ENCODE results near the gene KIF26B.

The KIF26B gene

GRCh38 chr1:245183429-245183828 is 28.6 kb downstream of the KIF26B start:
- no peak for TF ChIP-seq CTCF (conservative IDR thresholded peaks at IDR 0.05; ENCODE audit: low read depth)
- POLR2A ChIA-PET (ENCODE audit: low non-redundant PET): no interaction called here
- DNase-seq (ENCODE audit: low spot score): no peak
- CTCF ChIA-PET: no interaction called here
- no peak overlapping the region for H3K27ac ChIP-seq

- ChIA-PET POLR2A (ENCODE audit: low non-redundant PET) (no interaction called here), CTCF (no interaction called here)
- no peak for TF ChIP-seq CTCF (conservative IDR thresholded peaks at IDR 0.05; ENCODE audit: low read depth)
- H3K27ac ChIP-seq: no peak overlapping the region
- DNase-seq (ENCODE audit: low spot score): no peak
These were observed 30.0 kb downstream of the KIF26B start for GRCh38 chr1:245184779-245185178.

- no peak for TF ChIP-seq CTCF (conservative IDR thresholded peaks at IDR 0.05; ENCODE audit: low read depth)
- CTCF ChIA-PET: interaction anchor here (0.6 to 0.9 kb wide), 2 partner anchors 15 to 33 kb away, joined by 4 to 6 read pairs; partner anchors contain the start of gene KIF26B
- H3K27ac ChIP-seq: no peak overlapping the region
- DNase-seq (ENCODE audit: low spot score): no peak
- POLR2A ChIA-PET (ENCODE audit: low non-redundant PET): no interaction called here
These were observed 33.6 kb downstream of the KIF26B start for GRCh38 chr1:245188403-245188802.

GRCh38 chr1:245195398-245195797 is 40.6 kb downstream of the KIF26B start:
- DNase-seq (ENCODE audit: low spot score): no peak
- no peak for TF ChIP-seq CTCF (conservative IDR thresholded peaks at IDR 0.05; ENCODE audit: low read depth)
- H3K27ac ChIP-seq: no peak overlapping the region
- POLR2A ChIA-PET (ENCODE audit: low non-redundant PET): no interaction called here
- CTCF ChIA-PET: interaction anchor here (0.6 to 0.7 kb wide), 2 partner anchors 15 to 464 kb away, joined by 3 to 4 read pairs; no protein-coding TSS in a partner anchor

GRCh38 chr1:245197121-245197520 is 42.3 kb downstream of the KIF26B start:
- no peak overlapping the region for H3K27ac ChIP-seq
- no peak for TF ChIP-seq CTCF (conservative IDR thresholded peaks at IDR 0.05; ENCODE audit: low read depth)
- CTCF ChIA-PET: interaction anchor here (0.5 to 0.6 kb wide), 2 partner anchors 568 to 1263 kb away, joined by 3 to 4 read pairs; no protein-coding TSS in a partner anchor
- no peak for DNase-seq (ENCODE audit: low spot score)
- POLR2A ChIA-PET (ENCODE audit: low non-redundant PET): no interaction called here

GRCh38 chr1:245197911-245198379 is 43.2 kb downstream of the KIF26B start:
- no peak overlapping the region for H3K27ac ChIP-seq
- POLR2A ChIA-PET (ENCODE audit: low non-redundant PET): no interaction called here

More at GRCh38 chr1:245197911-245198379, 43.2 kb downstream of the KIF26B start:
- TF ChIP-seq CTCF (conservative IDR thresholded peaks at IDR 0.05; ENCODE audit: low read depth): no peak
- CTCF ChIA-PET: interaction anchor here (0.5 to 0.6 kb wide), 3 partner anchors 96 to 1262 kb away, joined by 3 to 4 read pairs (median 3); no protein-coding TSS in a partner anchor
- no peak for DNase-seq (ENCODE audit: low spot score)
